Stimulated activated CD4-positive, alpha-beta T cell treated with anti-CD3 and anti-CD28 coated beads, TNF-alpha, amount 100 ng/mL, for 48 hours (primary cell): ENCODE results near the gene PHKB.

Experiments used
- DNase-seq, 3 donors: peaks; one replicate each; pipeline ENCODE4 v3.0.0-alpha.2; 2020; ENCODE audit warnings: low read depth in 3 of 3

PHKB gene

DNA sequence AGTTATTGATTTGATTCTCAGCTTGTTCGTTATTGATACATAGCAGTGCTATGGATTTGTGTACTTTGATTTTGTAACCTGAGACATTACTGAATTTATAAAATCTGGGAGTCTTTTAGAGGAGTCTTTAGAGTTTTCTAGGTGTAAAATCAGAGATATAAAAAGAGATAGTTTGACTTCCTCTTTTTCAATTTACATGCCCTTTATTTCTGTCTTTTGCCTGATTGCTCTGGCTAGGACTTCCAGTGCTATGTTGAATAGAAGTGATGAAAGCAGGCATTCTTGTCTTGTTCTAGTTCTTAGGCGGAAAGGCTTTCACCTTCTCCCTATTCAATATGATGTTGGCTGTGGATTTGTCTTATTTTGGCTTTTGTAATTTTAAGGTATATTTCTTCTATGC, 106.2 kb downstream of the PHKB start:
- DNase-seq: no peak

DNA sequence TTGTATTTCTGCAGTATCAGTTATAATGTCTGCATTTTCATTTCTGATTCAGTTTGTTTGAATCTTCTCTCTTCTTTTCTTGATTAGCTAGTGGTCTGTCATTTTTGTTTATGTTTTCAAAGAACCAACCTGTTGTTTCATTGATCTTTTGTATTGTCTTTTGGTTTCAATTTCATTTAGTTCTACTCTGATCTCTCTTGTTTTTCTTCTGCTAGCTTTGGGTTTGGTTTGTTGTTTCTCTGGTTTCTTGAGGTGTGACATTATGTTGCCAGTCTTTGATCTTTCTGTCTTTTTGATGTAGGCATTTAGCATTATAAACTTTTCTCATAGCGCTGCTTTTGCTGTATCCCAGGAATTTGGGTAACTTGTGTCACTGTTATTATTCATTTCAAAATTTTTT, 107.2 kb downstream of the PHKB start:
- DNase-seq: no peak

DNA sequence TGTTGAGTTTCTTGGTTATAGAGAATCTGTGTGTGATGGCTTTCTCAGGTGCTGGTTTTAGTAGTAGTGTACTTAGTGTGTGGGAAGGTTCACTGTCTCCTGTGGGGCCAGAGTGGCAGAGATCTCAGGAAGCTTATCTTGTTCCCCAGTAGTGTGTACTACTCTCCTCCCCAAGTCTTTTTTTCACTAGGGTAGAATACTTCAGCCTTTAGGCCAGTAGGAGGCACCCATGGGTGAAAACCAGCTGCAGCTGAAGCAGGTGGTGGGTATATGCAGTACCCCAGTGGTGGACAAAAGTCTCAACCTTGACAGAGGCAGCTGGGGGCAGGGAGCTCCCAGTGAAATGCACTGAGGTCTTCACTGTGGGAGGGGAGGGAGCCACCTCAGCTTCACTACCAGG, 109.9 kb downstream of the PHKB start:
- no peak for DNase-seq

DNA sequence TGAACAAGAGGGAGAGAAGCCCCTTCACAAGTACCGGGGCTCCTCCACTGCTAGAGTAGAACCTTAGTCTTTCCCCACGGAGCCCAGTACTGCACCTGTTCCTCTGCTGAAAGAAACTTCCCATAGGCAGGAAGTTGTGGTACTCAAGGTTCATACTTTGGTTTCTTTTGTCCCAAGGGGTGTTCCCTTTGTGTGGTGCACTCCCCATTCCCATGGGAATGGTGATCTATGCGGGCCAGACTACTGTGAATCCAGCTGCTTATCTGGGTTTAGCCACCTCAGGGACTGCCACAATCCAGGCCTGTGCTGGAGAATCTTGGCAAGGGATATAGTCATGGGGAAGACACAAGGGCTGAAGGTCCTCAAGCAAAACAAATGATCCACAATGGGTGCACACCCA, 110.6 kb downstream of the PHKB start:
- DNase-seq: no peak

DNA sequence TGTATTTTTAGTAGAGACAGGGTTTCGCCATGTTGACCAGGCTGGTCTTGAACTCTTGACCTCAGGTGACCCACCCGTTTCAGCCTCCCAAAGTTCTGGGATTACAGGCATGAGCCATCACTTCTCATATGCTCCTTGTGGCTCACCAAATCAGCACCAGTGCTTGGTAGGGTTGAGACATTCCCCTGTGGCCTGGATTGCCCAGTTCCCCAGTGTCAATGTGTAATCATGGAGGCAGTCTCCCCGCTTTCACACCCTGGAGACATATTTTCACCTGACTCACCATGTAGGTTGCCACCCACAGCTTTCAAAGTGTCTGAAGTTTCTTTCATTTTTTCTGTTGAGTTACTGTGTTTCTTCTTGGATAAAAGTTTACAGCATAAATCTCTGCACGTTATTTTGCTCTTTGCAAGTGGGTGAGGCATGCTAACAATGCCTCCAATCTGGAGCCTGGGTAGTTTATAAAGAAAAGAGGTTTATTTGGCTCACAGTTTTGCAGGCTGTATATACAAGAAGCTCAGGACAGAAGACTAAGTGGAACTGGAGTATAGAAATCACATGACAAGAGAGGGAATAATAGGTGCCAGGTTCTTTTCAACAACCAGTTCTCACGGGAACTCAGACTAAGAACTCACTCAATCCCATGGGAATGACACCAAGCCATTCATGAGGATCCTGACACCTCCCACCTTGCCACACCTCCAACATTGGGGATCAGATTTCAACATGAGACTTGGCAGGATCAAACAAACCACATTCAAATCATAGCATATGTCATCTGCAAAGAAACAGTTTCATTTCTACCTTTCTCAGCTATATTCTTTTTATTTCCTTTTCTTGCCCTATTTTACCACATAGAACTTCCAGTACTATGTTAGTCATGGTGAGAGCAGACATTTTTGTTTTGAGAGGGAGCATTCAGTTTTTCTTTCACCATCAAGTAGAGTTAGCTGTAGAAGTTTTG, 113.2 kb downstream of the PHKB start:
- peak in 2 of 3 donors; percentile 18 to 53 for DNase-seq

DNA sequence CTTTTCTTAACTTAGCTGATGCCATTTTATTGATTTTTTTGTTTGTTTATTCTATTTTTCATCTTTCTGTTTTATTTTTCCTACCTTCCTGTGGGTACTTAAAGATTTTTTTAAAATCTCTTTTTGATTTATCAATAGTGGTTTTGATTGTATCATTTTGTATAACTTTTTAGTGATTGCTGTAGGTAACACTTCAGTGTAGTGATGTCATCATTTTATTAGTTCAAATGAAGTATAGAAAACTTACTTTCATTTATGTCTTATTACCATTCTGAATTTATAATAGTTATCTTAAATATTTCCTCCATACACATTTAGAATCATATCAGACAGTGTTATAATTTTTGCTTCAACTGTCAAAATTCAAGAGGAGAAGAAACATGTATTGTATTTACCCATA, 115.9 kb downstream of the PHKB start:
- no peak for DNase-seq

DNA sequence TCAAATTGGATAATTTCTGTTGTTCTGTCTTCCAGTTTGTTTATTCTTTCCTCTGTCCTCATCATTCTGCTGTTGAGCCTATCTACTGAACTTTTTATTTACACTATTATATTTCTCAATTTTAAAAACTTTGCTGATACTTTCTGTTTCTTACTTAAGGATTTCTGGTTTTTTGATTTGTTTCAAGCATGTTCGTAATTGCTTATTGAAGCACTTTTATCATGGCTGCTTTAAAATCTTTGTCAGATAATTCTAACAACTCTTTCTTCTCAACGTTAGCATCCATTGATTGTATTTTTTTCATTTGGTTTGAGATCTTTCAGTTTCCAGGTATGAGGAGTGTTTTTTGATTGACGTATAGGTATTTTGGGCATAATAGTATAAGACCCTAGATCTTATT, 116.9 kb downstream of the PHKB start:
- DNase-seq: no peak

DNA sequence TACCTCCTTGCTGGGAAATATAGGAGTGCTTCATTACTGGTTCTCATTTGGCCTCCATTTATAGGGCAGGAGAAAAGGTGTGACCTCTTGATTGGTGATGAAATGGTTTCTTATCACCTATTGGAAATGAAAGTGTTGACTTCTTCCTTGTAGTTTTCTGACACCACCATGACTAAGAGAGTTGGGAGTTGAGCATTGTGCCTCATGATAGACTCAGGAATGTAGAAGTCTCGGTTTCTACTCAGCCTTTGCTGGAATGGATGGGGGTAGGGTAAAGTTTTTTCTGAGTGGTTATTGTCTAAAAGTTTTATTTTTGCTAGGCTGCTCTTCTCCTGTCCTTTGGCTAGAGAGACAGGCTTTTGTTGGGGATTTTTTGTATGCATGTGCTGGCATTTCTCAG, 117.4 kb downstream of the PHKB start:
- DNase-seq: no peak

DNA sequence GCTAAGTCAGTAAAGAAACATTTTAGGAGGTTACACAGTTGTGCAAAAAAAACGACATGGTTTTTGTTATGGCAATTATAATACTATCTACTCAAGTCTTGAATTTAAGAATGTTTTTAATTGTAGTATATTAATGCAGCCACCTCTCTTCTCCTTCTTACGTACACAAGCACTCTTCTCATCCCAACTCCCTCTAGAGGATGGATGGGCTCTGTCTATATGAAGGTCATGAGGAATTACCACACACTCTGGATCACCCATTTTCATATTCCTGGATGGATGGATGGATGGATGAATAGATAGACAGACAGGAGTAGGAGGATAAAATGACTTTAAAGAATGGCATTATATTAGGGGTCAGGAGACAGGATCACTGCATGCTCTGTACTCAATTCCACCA, 120.0 kb downstream of the PHKB start:
- DNase-seq: no peak

DNA sequence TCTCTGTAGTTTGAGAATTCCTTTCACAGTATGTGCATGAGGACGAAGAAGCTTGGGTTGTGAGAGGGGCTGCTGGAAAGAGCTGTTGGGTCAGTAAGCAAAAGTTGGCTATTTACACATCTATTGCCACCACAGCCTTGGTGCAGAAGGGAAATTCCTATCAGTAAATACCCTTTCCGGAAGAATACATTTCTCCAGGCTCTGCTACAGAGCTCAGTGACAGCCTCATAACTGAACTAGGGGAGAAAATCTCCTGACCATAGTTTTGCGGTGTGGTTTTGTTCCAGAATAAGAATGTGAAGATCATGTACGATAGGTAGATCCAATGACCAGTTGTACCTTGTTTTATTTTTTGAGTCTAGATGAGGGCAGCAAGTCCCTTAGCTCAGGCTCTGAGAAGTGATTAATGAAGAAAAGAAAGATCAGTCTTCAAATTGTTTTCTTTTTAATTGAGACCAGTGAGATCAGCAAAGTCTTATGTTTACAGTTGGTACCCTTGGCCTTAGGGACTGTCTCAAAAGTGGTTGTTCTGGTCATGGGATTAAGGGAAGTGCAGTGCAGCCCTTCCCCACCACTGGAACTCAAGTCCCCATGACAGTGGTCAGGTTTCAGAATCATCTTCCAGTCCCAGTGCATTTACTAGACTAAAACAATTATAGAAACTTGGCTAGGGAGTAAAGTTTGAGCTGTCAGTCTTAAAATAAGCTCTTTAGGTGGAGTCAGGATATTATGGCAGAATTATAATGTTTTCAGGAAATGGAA, 123.5 kb downstream of the PHKB start:
- DNase-seq: no peak

DNA sequence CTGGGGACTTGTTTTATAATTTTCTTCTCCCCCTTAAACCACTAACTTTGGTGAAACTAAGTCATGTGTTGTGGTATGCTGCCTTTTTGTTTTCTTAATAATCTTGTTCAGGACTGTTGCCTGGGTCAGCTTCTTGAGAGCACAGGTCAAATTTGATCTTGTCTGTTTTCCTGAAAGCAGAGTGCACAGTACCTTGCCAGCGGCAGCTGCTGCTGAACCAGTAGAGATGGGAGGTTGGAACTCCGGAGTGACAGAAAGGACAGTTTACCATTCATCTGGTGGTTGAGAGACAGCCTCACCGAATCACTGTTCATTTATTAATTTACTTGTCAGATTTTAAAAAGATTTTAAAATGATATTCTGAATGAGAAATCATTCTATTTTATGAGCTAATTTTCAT, 125.0 kb downstream of the PHKB start:
- no peak for DNase-seq

DNA sequence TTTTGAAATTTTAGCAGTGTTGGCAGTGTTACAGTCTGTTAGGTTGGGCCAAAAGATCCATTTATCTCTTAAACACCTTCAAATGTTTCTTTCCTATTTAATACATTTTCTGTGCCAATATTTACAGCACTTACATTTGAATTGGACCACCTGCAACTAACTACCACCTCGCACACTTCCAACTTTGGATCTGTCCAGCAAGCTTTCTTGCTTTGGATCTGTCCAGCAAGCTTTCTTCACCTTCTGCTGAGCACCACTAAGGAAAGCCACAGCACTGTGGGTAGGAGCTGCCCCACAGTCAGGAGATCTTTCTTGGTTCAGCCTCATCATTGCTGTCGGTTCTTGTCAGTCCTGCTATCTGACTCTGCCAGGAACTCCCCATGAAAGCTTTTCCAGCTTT, 129.3 kb downstream of the PHKB start:
- no peak for DNase-seq

DNA sequence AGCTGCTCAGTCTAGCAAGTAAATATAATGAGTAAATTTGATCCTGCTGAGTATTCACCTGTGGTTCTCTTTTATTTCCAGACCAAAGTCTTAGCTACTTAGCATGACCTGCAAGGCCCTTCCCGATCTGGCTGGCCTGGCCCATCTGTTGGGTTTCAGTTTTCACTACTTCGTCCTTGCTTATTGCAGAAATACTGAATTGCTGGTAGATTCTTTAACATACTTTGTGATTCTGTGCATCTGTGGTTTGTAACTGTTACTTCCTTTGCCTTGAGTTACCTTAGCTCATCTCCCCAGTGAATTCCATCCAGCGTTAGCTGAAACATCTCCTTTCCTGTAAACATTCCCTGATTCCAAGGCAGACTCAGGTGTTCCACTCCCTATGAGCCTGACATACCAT, 131.1 kb downstream of the PHKB start:
- no peak for DNase-seq

DNA sequence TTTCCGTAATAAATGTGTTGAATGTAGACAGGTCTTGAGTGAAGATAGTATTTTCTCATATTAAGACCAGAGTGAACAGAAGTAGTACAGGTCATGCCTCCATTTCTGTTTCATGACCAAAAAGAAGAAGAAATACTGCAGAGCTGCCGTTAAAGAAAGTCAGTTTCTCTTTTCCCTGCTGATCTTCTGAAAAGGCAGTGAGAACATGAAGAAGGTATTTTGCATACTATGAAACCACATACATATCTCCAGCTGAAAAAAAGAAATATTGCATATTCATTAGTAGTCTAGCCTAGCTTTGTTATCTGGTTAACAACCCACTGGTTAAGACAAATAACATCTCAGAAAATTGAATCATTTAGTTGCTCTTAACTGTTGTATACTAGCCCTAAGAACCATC, 138.4 kb downstream of the PHKB start:
- DNase-seq: no peak

DNA sequence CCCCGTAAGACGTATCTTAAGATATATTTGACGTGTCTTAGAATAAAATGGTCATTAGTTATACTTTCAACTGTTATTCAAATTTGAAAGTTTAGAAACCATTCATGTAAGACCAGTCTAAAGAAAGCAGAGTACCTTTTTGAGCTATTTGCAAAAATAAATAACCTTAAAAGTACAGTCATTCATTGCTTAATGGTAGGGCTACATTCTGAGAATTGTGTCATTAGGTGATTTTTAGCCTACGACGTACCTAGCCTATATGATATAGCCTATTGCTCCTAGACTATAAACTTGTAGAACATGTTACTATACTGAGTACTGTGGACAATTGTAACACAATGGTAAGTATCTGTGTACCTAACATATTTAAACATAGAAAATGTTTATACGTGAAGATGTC, 139.2 kb downstream of the PHKB start:
- no peak for DNase-seq

DNA sequence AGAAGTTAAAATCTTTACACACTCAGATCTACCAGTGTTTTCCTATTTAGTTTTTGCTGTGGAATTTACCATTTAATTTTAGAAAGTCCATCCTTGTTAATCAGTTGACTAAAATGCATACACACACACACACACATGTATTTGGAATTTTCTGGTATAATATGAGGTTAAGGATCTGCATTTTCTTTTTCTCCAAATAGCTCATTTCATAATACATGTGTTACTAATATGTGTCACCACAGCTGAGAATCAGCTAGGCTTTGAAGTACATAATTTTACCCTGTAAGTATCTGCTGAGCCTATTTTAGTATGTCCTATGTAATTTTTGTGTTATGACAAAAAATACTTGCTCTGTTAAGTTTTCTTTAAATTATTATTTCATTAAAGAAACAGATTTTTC, 143.2 kb downstream of the PHKB start:
- DNase-seq: no peak

DNA sequence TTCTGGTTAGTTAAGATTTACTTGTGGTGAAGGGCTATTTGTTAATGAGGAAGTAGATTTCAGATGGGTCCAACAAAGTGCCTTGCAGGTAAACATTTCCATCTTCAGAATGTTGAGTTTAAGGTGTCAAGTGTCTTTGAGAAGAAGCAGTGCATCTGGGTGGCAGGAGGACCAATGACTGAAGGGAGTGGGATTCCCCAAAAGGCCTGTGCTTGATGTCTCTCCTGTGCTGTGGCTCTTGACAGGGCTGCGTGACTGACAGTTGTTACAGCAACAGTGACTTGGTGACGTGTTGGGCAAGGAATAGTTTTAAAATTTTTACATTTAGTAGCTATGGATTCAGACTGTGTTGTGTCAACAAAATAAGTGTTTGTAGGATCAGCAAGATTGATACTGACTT, 149.9 kb downstream of the PHKB start:
- no peak for DNase-seq

DNA sequence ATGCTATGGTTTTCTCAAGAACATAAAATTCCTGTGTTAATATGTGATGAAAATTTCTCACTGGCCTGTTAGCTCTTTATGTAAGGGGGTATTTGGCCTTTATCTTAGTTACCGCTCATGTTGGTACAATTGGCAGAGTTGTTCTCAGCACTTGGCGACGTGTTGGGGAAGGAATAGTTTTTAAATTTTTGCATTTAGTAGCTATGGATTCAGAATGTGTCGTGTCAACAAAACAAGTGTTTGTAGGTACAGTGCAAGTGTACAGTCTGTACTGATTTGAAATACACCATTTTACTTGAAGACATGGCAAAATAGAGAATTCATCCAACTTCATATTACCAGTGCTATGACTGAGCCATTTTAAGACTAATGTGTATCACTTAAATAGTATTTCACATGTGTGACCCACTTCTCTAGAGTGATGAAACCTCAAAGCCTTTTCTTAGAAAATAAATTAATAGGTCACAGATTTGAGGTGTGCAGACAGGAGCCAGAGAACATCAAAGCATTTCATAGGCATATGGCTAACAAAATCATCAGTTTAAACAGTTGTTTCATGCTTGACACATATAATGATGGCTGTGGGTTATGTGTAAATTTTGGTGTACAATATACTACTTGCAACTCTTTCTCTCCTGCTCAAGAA, 150.8 kb downstream of the PHKB start:
- DNase-seq: no peak

DNA sequence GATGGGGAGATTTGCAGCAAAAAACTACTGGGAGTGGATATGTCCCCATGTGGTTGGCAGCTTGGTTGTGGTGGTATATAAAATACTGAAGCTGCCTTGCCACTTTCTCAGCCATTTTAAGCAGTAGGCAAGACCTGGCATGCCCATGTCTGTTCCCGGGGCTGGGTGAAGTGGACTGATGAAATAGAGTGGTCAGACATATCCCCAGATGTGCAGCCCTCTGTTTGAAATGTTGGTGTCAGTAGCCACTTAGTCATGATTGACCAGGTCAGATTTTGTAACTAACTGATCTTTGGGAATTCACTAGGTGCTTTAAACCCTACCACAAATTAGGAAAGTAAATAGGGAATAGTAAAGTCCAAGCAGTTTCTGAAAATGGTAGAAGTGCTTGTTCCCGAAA, 151.6 kb downstream of the PHKB start:
- no peak for DNase-seq

DNA sequence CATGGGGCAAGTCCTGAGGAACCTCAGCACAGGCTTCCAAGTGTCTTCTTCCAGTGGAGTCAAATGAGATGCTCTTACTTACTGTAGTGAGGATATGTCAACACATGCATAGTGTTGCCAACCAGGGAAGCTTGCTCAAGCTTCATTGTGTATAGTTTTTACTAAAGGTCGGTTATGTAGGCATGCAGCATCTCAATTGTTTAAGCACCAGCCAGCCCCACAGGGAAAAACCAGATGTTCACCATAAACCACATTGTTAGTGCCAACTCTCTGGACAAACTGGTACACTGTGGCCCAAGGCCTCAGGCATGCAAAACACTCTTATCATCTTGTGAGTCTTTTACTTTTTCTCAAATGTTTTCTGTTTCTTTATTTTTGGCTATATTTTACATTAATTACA, 152.1 kb downstream of the PHKB start:
- DNase-seq: no peak

DNA sequence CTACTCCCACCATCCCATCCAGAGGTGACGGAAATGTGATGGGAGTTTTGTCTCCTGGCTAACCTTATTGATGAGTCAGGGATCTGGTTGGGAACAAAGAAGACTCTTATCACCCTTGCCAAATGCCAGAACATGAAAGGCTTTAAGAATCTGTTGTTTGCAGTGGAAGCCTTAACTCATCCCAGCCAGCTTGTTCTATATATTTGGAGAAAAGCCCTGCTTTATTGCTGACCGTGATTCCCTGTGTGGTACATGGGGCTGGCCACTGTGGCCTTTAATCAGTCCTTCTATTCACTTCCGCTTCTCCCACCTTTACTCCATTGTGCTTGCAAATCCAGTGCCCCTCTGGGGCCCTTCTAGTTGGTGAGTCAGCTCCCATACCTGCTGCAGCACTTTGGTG, 156.6 kb downstream of the PHKB start:
- no peak for DNase-seq

DNA sequence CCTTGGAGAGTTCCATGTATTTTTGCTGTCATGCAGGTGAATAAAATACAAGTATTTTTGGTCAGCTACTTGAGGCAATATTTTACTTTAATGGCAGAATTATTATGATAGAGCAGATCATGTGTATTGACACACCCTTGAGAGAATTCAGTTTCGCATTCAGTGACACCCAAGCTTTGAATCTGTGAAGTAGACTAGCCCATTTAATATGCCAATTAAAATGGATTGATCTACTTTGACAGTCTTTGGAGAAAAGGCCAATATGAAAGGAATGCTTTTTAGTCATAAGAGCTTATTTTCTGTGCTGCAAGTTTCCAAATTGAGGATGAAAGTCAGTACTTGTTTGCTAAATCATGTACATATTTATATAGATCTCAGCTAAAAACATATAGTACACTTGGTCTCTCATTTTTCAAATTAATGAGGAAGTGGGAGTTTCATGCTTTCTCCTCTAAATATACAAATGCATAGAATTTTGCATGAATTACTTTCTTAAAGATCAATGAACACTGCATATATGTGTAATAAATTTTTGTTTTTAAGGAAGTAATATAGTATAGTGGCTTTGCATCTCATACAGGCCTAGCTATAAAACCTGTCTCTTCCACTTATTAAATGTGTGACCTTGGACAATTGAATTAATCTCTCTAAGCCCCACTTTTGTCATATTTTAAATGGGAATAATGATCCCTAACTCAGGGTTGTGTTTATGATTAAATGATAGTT, 161.5 kb downstream of the PHKB start:
- DNase-seq: no peak
